Thyroid gland (tissue), 4 donors: ENCODE measurements around the gene SLC29A4.

ENCODE experiments used
- POLR2A ChIP-seq, 2 donors: fragments of 450-650 bp; IDR thresholded peaks; one replicate each; pipeline ENCODE4 v1.6.1; 2017; ENCODE audit warnings: antibody characterized with exemption in 2 of 2, mild to moderate bottlenecking in 2 of 2, moderate library complexity in 1 of 2
- TF ChIP-seq, protein P1 (sequence below), 6 experiments: fragments of 200-600 bp in 3 of 6; fragments of 450-650 bp in 3 of 6; sonication (generic) in 3 of 6; IDR thresholded peaks; one replicate each; pipeline ENCODE4 v1.5.1; 2016 to 2019; ENCODE audit warnings: antibody characterized with exemption in 6 of 6, mild to moderate bottlenecking in 2 of 6, inconsistent platforms in 1 of 6, moderate library complexity in 1 of 6

DNA sequence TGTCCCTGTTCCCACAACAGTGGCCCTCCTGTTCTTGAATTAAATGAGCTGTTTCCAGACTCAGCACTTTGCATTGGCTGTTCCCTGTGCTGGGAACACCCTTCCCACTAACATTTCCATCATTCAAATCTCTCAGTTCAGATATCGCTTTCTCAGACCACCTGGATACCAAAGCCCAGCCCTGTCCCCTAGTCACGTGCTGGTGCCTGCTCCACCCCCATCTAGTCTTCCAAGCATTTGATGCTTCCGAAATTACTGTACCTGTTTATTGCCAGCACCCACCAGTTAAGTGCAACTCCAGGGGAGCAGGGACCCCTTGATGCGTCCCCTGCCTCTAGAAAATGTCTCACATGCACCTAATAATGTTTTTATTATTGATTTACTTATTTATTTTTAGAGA is 3.0 kb upstream of the SLC29A4 start:
- TF ChIP-seq, protein P1, sequence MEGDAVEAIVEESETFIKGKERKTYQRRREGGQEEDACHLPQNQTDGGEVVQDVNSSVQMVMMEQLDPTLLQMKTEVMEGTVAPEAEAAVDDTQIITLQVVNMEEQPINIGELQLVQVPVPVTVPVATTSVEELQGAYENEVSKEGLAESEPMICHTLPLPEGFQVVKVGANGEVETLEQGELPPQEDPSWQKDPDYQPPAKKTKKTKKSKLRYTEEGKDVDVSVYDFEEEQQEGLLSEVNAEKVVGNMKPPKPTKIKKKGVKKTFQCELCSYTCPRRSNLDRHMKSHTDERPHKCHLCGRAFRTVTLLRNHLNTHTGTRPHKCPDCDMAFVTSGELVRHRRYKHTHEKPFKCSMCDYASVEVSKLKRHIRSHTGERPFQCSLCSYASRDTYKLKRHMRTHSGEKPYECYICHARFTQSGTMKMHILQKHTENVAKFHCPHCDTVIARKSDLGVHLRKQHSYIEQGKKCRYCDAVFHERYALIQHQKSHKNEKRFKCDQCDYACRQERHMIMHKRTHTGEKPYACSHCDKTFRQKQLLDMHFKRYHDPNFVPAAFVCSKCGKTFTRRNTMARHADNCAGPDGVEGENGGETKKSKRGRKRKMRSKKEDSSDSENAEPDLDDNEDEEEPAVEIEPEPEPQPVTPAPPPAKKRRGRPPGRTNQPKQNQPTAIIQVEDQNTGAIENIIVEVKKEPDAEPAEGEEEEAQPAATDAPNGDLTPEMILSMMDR (IDR thresholded peaks at IDR 0.05), result no peak
- TF ChIP-seq POLR2A (IDR thresholded peaks at IDR 0.05), result no peak
